OCI-LY1 (cell line): Measurements from ENCODE around the gene HAUS8.

Experiments used
- EZH2 ChIP-seq: fragments of 200-600 bp; sonication (generic), shearing (Covaris generic); IDR thresholded peaks from 2 replicates; pipeline ENCODE4 v1.8.0; 2017; ENCODE audit warnings: borderline replicate concordance, mixed run types, mild to moderate bottlenecking, antibody characterized with exemption, low read length, moderate library complexity, mixed read lengths
- TF ChIP-seq, protein P1 (sequence below): fragments of 200-600 bp; sonication (generic), shearing (Covaris generic); IDR thresholded peaks from 2 replicates; pipeline ENCODE4 v1.5.1; 2017; ENCODE audit warnings: mild to moderate bottlenecking, antibody characterized with exemption, low read length, moderate library complexity, mixed read lengths

DNA sequence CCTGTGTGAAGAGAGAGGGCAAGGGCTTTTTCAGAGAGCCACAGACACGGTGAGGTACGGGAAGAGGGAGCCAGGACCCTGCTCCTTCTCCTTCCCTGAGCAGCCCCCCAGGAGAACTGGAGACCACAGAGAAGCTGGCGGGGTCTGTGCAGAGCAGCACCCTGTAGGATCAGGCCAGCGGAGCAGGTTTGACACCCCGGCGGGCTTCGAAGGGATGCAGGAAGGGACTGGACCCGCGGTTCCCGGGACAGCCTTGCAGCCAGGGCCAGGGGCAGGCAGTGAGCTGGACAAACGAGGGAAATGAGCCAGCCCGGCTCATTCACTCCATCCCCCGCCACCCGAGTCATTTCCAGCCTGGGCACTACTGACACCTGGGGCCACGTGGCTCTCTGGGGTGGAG, 70.9 kb downstream of the HAUS8 start:
- TF ChIP-seq, protein P1, sequence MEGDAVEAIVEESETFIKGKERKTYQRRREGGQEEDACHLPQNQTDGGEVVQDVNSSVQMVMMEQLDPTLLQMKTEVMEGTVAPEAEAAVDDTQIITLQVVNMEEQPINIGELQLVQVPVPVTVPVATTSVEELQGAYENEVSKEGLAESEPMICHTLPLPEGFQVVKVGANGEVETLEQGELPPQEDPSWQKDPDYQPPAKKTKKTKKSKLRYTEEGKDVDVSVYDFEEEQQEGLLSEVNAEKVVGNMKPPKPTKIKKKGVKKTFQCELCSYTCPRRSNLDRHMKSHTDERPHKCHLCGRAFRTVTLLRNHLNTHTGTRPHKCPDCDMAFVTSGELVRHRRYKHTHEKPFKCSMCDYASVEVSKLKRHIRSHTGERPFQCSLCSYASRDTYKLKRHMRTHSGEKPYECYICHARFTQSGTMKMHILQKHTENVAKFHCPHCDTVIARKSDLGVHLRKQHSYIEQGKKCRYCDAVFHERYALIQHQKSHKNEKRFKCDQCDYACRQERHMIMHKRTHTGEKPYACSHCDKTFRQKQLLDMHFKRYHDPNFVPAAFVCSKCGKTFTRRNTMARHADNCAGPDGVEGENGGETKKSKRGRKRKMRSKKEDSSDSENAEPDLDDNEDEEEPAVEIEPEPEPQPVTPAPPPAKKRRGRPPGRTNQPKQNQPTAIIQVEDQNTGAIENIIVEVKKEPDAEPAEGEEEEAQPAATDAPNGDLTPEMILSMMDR, result no peak
- no peak for TF ChIP-seq EZH2
